Erythroblast (primary cell): ENCODE measurements around the gene DPF3.

Source experiments
- GATA1 ChIP-seq: IDR thresholded peaks from 2 replicates; pipeline ENCODE4 v1.6.1; 2011; ENCODE audit warnings: low read depth, mild to moderate bottlenecking, control low read depth, low read length, moderate library complexity
- POLR2A ChIP-seq: IDR thresholded peaks from 2 replicates; pipeline ENCODE4 v1.6.1; 2011; ENCODE audit warnings: mild to moderate bottlenecking, low read length

DNA sequence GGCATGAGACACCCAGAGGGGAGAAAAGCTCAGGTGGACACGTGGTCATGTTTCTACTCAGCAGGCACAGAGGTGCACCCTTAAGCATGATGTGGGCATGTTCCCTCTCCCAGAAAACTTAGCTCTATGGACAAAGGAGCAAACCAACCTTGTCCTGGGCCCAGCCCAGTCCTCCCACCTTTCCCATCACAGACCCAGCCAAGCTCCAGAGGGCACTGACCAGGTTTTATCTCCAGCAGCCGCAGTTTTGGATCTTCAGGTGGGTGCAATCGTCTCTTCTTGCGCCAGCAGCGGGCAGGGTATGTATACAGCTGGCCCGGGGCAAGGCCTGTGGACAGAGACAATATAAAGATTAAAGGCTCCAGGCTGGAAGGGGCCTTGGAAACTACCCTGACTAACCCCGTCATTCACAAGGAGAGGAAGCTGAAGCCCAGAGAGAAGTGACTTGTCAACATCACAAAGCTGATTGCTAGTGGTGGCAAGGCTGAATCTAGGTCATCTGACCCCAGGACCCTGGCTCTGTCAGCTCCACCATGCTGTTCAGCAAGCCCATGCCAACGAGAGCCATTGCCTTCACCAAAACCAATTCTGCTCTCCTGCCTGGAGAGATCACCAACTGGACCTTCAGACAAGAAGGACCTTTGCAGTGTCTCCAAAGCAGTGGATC lies 140.7 kb downstream of the DPF3 start:
- TF ChIP-seq POLR2A: no peak
- TF ChIP-seq GATA1: no peak
